Measurements from ENCODE around the gene DVL1.
"Not testable (repeated sequence)": the region's sequence is repeated elsewhere in the genome, so short reads cannot be mapped to it uniquely, and the experiment has no call there.

DVL1 gene

GRCh38 chr1:1327291-1327690, 21.9 kb downstream of the DVL1 start:
- DNase-seq (ENCODE audit: low read depth in 2 of 2): no peak

GRCh38 chr1:1326075-1326605, 23.1 kb downstream of the DVL1 start:
- no peak for DNase-seq (ENCODE audit: low read depth in 2 of 2)

- no peak for DNase-seq (ENCODE audit: low read depth in 2 of 2)
Measured at GRCh38 chr1:1325288-1326074, 23.7 kb downstream of the DVL1 start.

- peak; percentile 66 to 74 for DNase-seq (ENCODE audit: low read depth in 2 of 2)
Measured at GRCh38 chr1:1324524-1325287, 24.5 kb downstream of the DVL1 start, which contains the start of the genes CPTP and INTS11. Gene CPTP, plus strand, starts transcription at chr1:1324802. Its CDS starts 2,109 bp downstream, at chr1:1326911. Gene INTS11, minus strand, starts transcription at chr1:1324660. Its CDS starts 52 bp downstream, at chr1:1324608.

- DNase-seq (ENCODE audit: low read depth in 2 of 2): no peak
Measured at GRCh38 chr1:1324084-1324523, 25.1 kb downstream of the DVL1 start.

GRCh38 chr1:1322952-1323351, 26.3 kb downstream of the DVL1 start:
- no peak for DNase-seq (ENCODE audit: low read depth in 2 of 2)

- no peak for DNase-seq (ENCODE audit: low read depth in 2 of 2)
Measured at GRCh38 chr1:1322418-1322817, 26.8 kb downstream of the DVL1 start.

- DNase-seq (ENCODE audit: low read depth in 2 of 2): no peak
Measured at GRCh38 chr1:1321477-1321876, 27.7 kb downstream of the DVL1 start.

GRCh38 chr1:1320666-1321448, 28.4 kb downstream of the DVL1 start:
- DNase-seq (ENCODE audit: low read depth in 2 of 2): no peak

GRCh38 chr1:1319646-1319941, 29.6 kb downstream of the DVL1 start:
- no peak for DNase-seq (ENCODE audit: low read depth in 2 of 2)

GRCh38 chr1:1318777-1319645, 30.2 kb downstream of the DVL1 start:
- DNase-seq (ENCODE audit: low read depth in 2 of 2): no peak

GRCh38 chr1:1318131-1318652, 31.0 kb downstream of the DVL1 start:
- peak; percentile 68 to 72 for DNase-seq (ENCODE audit: low read depth in 2 of 2)

GRCh38 chr1:1317420-1317819, 31.8 kb downstream of the DVL1 start:
- no peak for DNase-seq (ENCODE audit: low read depth in 2 of 2)

- DNase-seq (ENCODE audit: low read depth in 2 of 2): not testable (repeated sequence)
Measured at GRCh38 chr1:1316199-1316598, 33.0 kb downstream of the DVL1 start.

GRCh38 chr1:1315435-1315954, 33.7 kb downstream of the DVL1 start:
- no peak for DNase-seq (ENCODE audit: low read depth in 2 of 2)

- no peak for DNase-seq (ENCODE audit: low read depth in 2 of 2)
Measured at GRCh38 chr1:1314678-1315335, 34.4 kb downstream of the DVL1 start.

GRCh38 chr1:1314237-1314586, 35.0 kb downstream of the DVL1 start:
- no peak for DNase-seq (ENCODE audit: low read depth in 2 of 2)

- DNase-seq (ENCODE audit: low read depth in 2 of 2): no peak
Measured at GRCh38 chr1:1313500-1314236, 35.5 kb downstream of the DVL1 start.

Data from fibroblast of skin of left biceps (primary cell).